Smooth muscle cell (in vitro differentiated cells): Measurements from ENCODE around the gene RPS29. TPM values are rescaled to one million over a fixed set of nuclear protein-coding genes. Genes with fewer than 3 reads are reported as not detected.
A peak's percentile ranks its signal among the peaks of the same experiment; 100 is the strongest.

Experiments used
- DNase-seq: peaks from one replicate; lab custom pipeline; 2025; ENCODE audit not compliant: unreplicated experiment; lab: John Stamatoyannopoulos, UW
- H2AFZ ChIP-seq: fragments of 200-600 bp; sonication (generic); 2 replicates; pipeline ENCODE4 v1.6.0; 2016; ENCODE audit warnings: antibody characterized with exemption, low read depth, mild to moderate bottlenecking
- H3F3A ChIP-seq: fragments of 200-600 bp; sonication (generic); 2 replicates; pipeline ENCODE4 v1.6.0; 2017; ENCODE audit warnings: antibody characterized with exemption, low read depth
- H3K27ac ChIP-seq: fragments of 200-600 bp; sonication (generic); 2 replicates; pipeline ENCODE4 v1.5.1; 2016; ENCODE audit warnings: low read depth, mild to moderate bottlenecking
- H3K27me3 ChIP-seq: fragments of 200-600 bp; sonication (generic); 2 replicates; pipeline ENCODE4 v1.6.1; 2016; ENCODE audit warnings: low read depth, mild to moderate bottlenecking
- H3K36me3 ChIP-seq: fragments of 200-600 bp; sonication (generic); 2 replicates; pipeline ENCODE4 v1.5.1; 2016; ENCODE audit warnings: low read depth
- H3K4me1 ChIP-seq: fragments of 200-600 bp; sonication (generic); 2 replicates; pipeline ENCODE4 v1.5.1; 2016; ENCODE audit warnings: low read depth
- H3K4me2 ChIP-seq: fragments of 200-600 bp; sonication (generic); 2 replicates; pipeline ENCODE4 v1.6.0; 2016; ENCODE audit warnings: mild to moderate bottlenecking
- H3K4me3 ChIP-seq: fragments of 200-600 bp; sonication (generic); 2 replicates; pipeline ENCODE4 v1.5.1; 2016; ENCODE audit warnings: mild to moderate bottlenecking
- H3K79me2 ChIP-seq: fragments of 200-600 bp; sonication (generic); 2 replicates; pipeline ENCODE4 v1.6.0; 2016; ENCODE audit warnings: low read depth, mild to moderate bottlenecking
- H3K9ac ChIP-seq: fragments of 200-600 bp; sonication (generic); 2 replicates; pipeline ENCODE4 v1.6.0; 2016; ENCODE audit warnings: low read depth
- H3K9me3 ChIP-seq: fragments of 200-600 bp; sonication (generic); replicated peaks from 2 replicates; pipeline ENCODE4 v1.5.1; 2016; ENCODE audit warnings: low read depth
- H4K20me1 ChIP-seq: fragments of 200-600 bp; sonication (generic); 2 replicates; pipeline ENCODE4 v1.6.0; 2016; ENCODE audit warnings: low read depth
- WGBS: methylation state at CpG from one replicate; pipeline ENCODE4 v1.1.7; 2016; ENCODE audit warnings: low lambda C conversion rate; 5-methylcytosine and 5-hydroxymethylcytosine counted together
- polyA plus RNA-seq: library from polyadenylated mRNA; unstranded; fragments of >200 nt; fragmentation: Nextera tagmentation; extraction: Ambion mirVana; gene quantifications from 2 replicates; pipeline ENCODE4 v1.2.1, GENCODE V29; 2016
- total RNA-seq: library from RNA; depleted of rRNA; stranded (reverse); fragments of >200 nt; gene quantifications from 2 replicates; pipeline ENCODE4 v1.2.3, GENCODE V29; 2014
- TF ChIP-seq, protein P1 (sequence below): fragments of 200-600 bp; sonication (generic); IDR thresholded peaks from 2 replicates; pipeline ENCODE4 v1.5.1; 2017; ENCODE audit warnings: borderline replicate concordance, mild to moderate bottlenecking, antibody characterized with exemption; ENCODE audit not compliant: insufficient read depth, poor library complexity, severe bottlenecking

The RPS29 gene
- total and polyA plus RNA-seq, 2 experiments from 2014 or later, result 1,151 to 7,688 TPM

DNA sequence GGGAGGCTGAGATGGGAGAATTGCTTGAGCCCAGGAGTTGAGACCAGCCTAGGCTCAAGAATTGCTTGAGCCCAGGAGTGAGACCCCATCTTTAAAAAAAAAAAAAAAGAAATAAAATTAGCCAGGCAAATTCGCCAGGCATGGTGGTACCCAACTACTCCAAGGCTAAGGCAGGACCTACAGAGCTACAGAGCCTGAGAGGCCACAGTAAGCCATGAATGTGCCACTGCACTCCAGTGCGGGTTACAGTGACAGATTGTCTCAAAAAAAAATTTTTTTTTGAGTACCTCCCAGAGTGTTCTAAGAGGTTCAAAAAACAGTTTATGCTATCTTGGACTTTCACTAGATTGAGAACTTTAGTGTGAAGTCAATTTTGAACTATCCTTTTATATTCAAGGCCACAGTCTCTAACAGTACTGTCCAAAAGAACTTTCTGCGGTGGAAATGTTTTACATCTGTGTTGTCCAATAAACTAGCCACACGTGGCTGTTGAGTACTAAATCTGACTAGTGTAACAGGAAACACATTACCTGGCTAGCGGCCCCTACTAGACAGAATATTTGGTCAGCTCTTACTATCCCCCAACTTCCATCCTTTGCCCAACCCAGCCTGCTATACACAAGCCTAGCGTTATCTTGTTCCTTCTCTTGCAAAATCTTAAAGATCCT, 31.8 kb upstream of the RPS29 start:
- Histone ChIP-seq H3K36me3 (no peaks in the 10 kb centered on the region), H4K20me1 (peaks cover 49% of the 10 kb centered on the region), H3K4me3 (no peak overlapping the region), H3F3A (peaks cover 18% of the 10 kb centered on the region), H3K27ac (peak overlapping the region; percentile 96), H3K4me2 (peak overlapping the region; percentile 98), H3K9me3 (no peaks in the 10 kb centered on the region), H3K27me3 (no peaks in the 10 kb centered on the region), H3K9ac (no peak overlapping the region), H3K4me1 (peaks cover 31% of the 10 kb centered on the region), H2AFZ (no peak overlapping the region), H3K79me2 (peaks cover 44% of the 10 kb centered on the region)
- 92% methylated on average over 6 of the region's 6 CpGs for WGBS
- DNase-seq, result no peak
- TF ChIP-seq, protein P1, sequence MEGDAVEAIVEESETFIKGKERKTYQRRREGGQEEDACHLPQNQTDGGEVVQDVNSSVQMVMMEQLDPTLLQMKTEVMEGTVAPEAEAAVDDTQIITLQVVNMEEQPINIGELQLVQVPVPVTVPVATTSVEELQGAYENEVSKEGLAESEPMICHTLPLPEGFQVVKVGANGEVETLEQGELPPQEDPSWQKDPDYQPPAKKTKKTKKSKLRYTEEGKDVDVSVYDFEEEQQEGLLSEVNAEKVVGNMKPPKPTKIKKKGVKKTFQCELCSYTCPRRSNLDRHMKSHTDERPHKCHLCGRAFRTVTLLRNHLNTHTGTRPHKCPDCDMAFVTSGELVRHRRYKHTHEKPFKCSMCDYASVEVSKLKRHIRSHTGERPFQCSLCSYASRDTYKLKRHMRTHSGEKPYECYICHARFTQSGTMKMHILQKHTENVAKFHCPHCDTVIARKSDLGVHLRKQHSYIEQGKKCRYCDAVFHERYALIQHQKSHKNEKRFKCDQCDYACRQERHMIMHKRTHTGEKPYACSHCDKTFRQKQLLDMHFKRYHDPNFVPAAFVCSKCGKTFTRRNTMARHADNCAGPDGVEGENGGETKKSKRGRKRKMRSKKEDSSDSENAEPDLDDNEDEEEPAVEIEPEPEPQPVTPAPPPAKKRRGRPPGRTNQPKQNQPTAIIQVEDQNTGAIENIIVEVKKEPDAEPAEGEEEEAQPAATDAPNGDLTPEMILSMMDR, result no peak

DNA sequence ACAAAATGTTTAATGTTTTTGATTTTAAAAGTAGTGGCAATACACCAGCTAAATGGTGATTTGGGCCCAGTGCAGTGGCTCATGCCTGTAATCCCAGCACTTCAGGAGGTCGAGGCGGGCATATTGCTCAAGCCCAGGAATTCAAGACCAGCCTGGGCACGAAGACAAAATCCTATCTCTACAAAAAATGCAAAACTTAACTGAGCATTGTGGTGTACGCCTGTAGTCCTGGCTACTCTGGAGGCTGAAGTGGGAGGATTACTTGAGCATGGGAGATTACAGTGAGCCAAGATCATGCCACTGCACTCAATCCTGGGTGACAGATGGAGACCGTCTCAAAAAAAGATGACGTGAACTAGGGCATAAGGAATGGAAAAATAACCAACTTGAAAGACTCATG, 29.6 kb upstream of the RPS29 start:
- TF ChIP-seq, protein P1, result no peak
- Histone ChIP-seq H2AFZ (no peak overlapping the region), H3K27me3 (no peaks in the 10 kb centered on the region), H3K9ac (no peak overlapping the region), H3F3A (peaks cover 18% of the 10 kb centered on the region), H3K4me1 (peaks cover 14% of the 10 kb centered on the region), H3K4me3 (no peak overlapping the region), H3K9me3 (no peaks in the 10 kb centered on the region), H3K27ac (peak overlapping the region; percentile 23), H3K4me2 (no peak overlapping the region), H4K20me1 (peaks cover 30% of the 10 kb centered on the region), H3K36me3 (no peaks in the 10 kb centered on the region), H3K79me2 (peaks cover 22% of the 10 kb centered on the region)
- no peak for DNase-seq
- WGBS, result 89% methylated on average over 6 of the region's 6 CpGs

DNA sequence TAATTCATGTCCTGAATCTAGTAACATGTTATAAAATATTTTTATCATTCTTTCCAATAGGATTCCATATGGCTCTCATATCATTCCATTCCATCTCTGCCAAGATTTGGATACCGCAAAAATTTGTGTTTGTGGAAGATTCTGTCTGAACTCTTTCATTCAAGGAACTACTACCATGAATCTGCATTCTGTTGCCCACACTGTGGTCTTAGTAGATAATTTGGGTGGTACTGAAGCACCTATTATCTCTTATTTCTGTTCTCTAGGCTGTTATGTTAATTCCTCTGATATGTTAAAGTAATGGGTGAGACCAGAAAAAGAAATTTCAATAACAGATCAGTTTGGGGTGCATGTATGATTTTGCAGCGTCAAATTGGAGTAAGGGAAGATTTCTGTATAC, 28.0 kb upstream of the RPS29 start:
- H3K9me3 ChIP-seq, result no peaks in the 10 kb centered on the region
- peaks cover 13% of the 10 kb centered on the region for H3K79me2 ChIP-seq
- peaks cover 23% of the 10 kb centered on the region for H4K20me1 ChIP-seq
- DNase-seq, result no peak
- H3K4me3 ChIP-seq, result no peak overlapping the region
- H3K27me3 ChIP-seq, result no peaks in the 10 kb centered on the region
- H3K9ac ChIP-seq, result no peak overlapping the region
- no peak overlapping the region for H3K27ac ChIP-seq
- WGBS, result 100% methylated on average over 2 of the region's 2 CpGs
- H3F3A ChIP-seq, result peaks cover 12% of the 10 kb centered on the region
- no peak overlapping the region for H2AFZ ChIP-seq
- H3K4me2 ChIP-seq, result no peak overlapping the region
- H3K36me3 ChIP-seq, result no peaks in the 10 kb centered on the region
- TF ChIP-seq, protein P1, result no peak
- peaks cover 10% of the 10 kb centered on the region for H3K4me1 ChIP-seq

DNA sequence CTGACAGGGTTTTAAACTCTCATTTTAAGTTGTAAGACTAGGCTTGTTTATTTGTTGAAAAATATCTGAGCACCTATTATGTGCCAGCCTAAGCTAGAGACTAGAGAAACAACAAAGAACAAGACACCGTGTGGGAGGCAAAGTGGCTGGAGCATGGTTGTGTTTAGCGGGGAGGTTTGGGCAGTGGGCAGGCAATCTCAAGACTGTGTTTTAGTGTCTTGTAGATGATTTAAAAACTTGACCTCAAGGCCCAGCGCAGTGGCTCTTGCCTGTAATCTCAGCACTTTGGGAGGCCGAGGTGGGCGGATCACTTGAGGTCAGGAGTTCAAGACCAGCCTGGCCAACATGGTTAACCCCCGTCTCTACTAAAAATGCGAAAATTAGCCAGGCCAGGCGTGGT, 26.5 kb upstream of the RPS29 start:
- Histone ChIP-seq H4K20me1 (peaks cover 8% of the 10 kb centered on the region), H3K4me3 (no peak overlapping the region), H3K9ac (no peak overlapping the region), H2AFZ (no peak overlapping the region), H3K4me1 (no peaks in the 10 kb centered on the region), H3F3A (no peaks in the 10 kb centered on the region), H3K27ac (no peak overlapping the region), H3K4me2 (no peak overlapping the region), H3K9me3 (no peaks in the 10 kb centered on the region), H3K79me2 (no peaks in the 10 kb centered on the region), H3K36me3 (no peaks in the 10 kb centered on the region), H3K27me3 (no peaks in the 10 kb centered on the region)
- WGBS, result 85% methylated on average over 8 of the region's 8 CpGs
- TF ChIP-seq, protein P1, result no peak
- no peak for DNase-seq
